Endothelial cell of umbilical vein (primary cell): ENCODE data around the gene DMD. TPM values are rescaled to one million over a fixed set of nuclear protein-coding genes. Genes with fewer than 3 reads are reported as not detected.

Experiments used
- BruUV-seq: library from RNA; stranded (reverse); fragments of 400-500 nt; replicated peaks from 2 replicates; lab custom pipeline; 2021; lab: Mats Ljungman, UMichigan
- CTCF ChIA-PET: fragments of 300-600, 350-600 bp; sonication (Branson Sonifier 250); formaldehyde crosslinking; loops from one replicate; lab custom pipeline; 2021; ENCODE audit warnings: antibody characterized with exemption, inconsistent platforms; lab: Charles Lee
- POLR2A ChIA-PET: fragments of 300-600, 350-600 bp; sonication (Branson Sonifier 250); formaldehyde crosslinking; loops from one replicate; lab custom pipeline; 2021; ENCODE audit warnings: antibody characterized with exemption, inconsistent platforms; lab: Charles Lee
- DNase-seq: peaks from one replicate; pipeline ENCODE4 v3.0.0-alpha.2; 2011; ENCODE audit warnings: low read depth, low spot score
- FAIRE-seq: peaks from 2 replicates; lab custom pipeline; 2011; peaks lifted over from hg19 to GRCh38; lab: Jason Lieb, UNC
- H2AFZ ChIP-seq: 2 replicates; pipeline ENCODE4 v1.6.0; 2012; ENCODE audit warnings: low read depth, low read length, control low read depth, inconsistent platforms
- H3K27ac ChIP-seq: 2 replicates; pipeline ENCODE4 v1.5.1; 2011; ENCODE audit warnings: low read depth, mild to moderate bottlenecking, control low read depth, low read length, moderate library complexity; ENCODE audit not compliant: insufficient read depth
- H3K27me3 ChIP-seq, 2 experiments: 2 replicates each; pipeline versions ENCODE4 v1.6.0 to v1.6.1; 2011; ENCODE audit warnings: low read length in 2 of 2, mixed read lengths in 1 of 2; ENCODE audit not compliant: control insufficient read depth in 2 of 2, insufficient read depth in 2 of 2
- H3K36me3 ChIP-seq, 2 experiments: 2 replicates in 1 of 2; 3 replicates in 1 of 2; pipeline ENCODE4 v1.5.1; 2011; ENCODE audit warnings: low read length in 2 of 2, mild to moderate bottlenecking in 1 of 2, moderate library complexity in 1 of 2; ENCODE audit not compliant: control insufficient read depth in 2 of 2, insufficient read depth in 2 of 2; ENCODE audit errors: extremely low read depth in 1 of 2
- H3K4me1 ChIP-seq: 3 replicates; pipeline ENCODE4 v1.5.1; 2011; ENCODE audit warnings: mild to moderate bottlenecking, low read length; ENCODE audit not compliant: control insufficient read depth, insufficient read depth; ENCODE audit errors: extremely low read depth
- H3K4me2 ChIP-seq: 2 replicates; pipeline ENCODE4 v1.6.1; 2011; ENCODE audit warnings: low read length, control low read depth, mixed read lengths; ENCODE audit not compliant: insufficient read depth
- H3K4me3 ChIP-seq, 3 experiments: fragments of 200-600 bp in 1 of 3; sonication (generic), shearing (Covaris generic) in 1 of 3; replicated peaks in 1 of 3; 2 replicates each; pipeline ENCODE4 v1.5.1; 2011 to 2016; ENCODE audit warnings: control low read depth in 3 of 3, low read length in 3 of 3, mild to moderate bottlenecking in 2 of 3, inconsistent platforms in 1 of 3, low read depth in 1 of 3, moderate library complexity in 1 of 3; ENCODE audit not compliant: insufficient read depth in 1 of 3
- H3K79me2 ChIP-seq: 2 replicates; pipeline ENCODE4 v1.6.0; 2012; ENCODE audit warnings: low read length, inconsistent platforms; ENCODE audit not compliant: control insufficient read depth, insufficient read depth
- H3K9ac ChIP-seq: replicated peaks from 2 replicates; pipeline ENCODE3; 2011; ENCODE audit warnings: low read length, control low read depth; ENCODE audit not compliant: insufficient read depth; ENCODE audit errors: extremely low read depth
- H3K9me1 ChIP-seq: replicated peaks from 3 replicates; pipeline ENCODE4 v1.6.0; 2011; ENCODE audit warnings: mild to moderate bottlenecking, low read length; ENCODE audit not compliant: control insufficient read depth, insufficient read depth; ENCODE audit errors: extremely low read depth
- H3K9me3 ChIP-seq: replicated peaks from 2 replicates; pipeline ENCODE4 v1.5.1; 2012; ENCODE audit warnings: low read length, inconsistent platforms; ENCODE audit not compliant: control insufficient read depth, insufficient read depth
- H4K20me1 ChIP-seq: replicated peaks from 2 replicates; pipeline ENCODE3; 2011; ENCODE audit warnings: mild to moderate bottlenecking, low read length; ENCODE audit not compliant: control insufficient read depth, insufficient read depth; ENCODE audit errors: extremely low read depth
- CTCF ChIP-seq, 2 donors: IDR thresholded peaks; 1 replicate in 1 of 2; 2 replicates in 1 of 2; pipeline ENCODE4 v1.5.1; 2011; ENCODE audit warnings: low read length in 2 of 2, mild to moderate bottlenecking in 2 of 2, moderate library complexity in 2 of 2, control low read depth in 1 of 2, inconsistent platforms in 1 of 2, low read depth in 1 of 2; ENCODE audit not compliant: insufficient read depth in 1 of 2; ENCODE audit errors: extremely low read depth in 1 of 2
- EZH2 ChIP-seq: IDR thresholded peaks from 2 replicates; pipeline ENCODE4 v1.6.1; 2012; ENCODE audit warnings: borderline replicate concordance, low read depth, mild to moderate bottlenecking, moderate library complexity, low read length, inconsistent platforms; ENCODE audit not compliant: severe bottlenecking
- FOS ChIP-seq: IDR thresholded peaks from 2 replicates; pipeline ENCODE4 v1.6.1; 2011; ENCODE audit warnings: mild to moderate bottlenecking, low read length, moderate library complexity, borderline replicate concordance; ENCODE audit not compliant: insufficient read depth
- GATA2 ChIP-seq: IDR thresholded peaks from 2 replicates; pipeline ENCODE4 v1.7.0; 2011; ENCODE audit warnings: low read depth, mild to moderate bottlenecking, moderate library complexity, mixed read lengths, low read length; ENCODE audit not compliant: insufficient read length, insufficient read depth
- JUN ChIP-seq: IDR thresholded peaks from 2 replicates; pipeline ENCODE4 v1.6.1; 2011; ENCODE audit warnings: borderline replicate concordance, low read depth; ENCODE audit not compliant: insufficient read length, insufficient read depth
- MYC ChIP-seq: IDR thresholded peaks from one replicate; pipeline ENCODE4 v1.6.1; 2011; ENCODE audit warnings: mild to moderate bottlenecking, low read depth, low read length
- POLR2A ChIP-seq: IDR thresholded peaks from 2 replicates; pipeline ENCODE4 v1.6.1; 2012; ENCODE audit warnings: low read depth, mild to moderate bottlenecking, control low read depth, low read length
- POLR2AphosphoS5 ChIP-seq: IDR thresholded peaks from 2 replicates; pipeline ENCODE4 v1.6.1; 2012; ENCODE audit warnings: low read depth, mild to moderate bottlenecking, control low read depth, low read length, moderate library complexity; ENCODE audit not compliant: insufficient read depth
- dilution Hi-C: fragments of 300-500 bp; cut with MboI; formaldehyde crosslinking; loops from one replicate; pipeline ENCODE4 v1.15.0; 2019; ENCODE audit warnings: low sequenced_read_pairs; ENCODE audit not compliant: extremely low pct_ligation_motif_present
- intact Hi-C: fragments of 100-400 bp; cut with micrococcal nuclease; formaldehyde crosslinking; loops from one replicate; pipeline ENCODE4 v1.10.0; 2022
- polyA plus RNA-seq, 4 experiments: library from polyadenylated mRNA; depleted of rRNA in 3 of 4; stranded (reverse) in 3 of 4; unstranded in 1 of 4; fragments of >200 nt; gene quantifications; 2 replicates each; pipeline versions ENCODE4 v1.2.1 to v1.2.3, GENCODE V29; 2011 to 2012; ENCODE audit warnings: missing spikeins in 1 of 4
- total RNA-seq: library from RNA; stranded (reverse); gene quantifications from 2 replicates; pipeline ENCODE4 v1.2.3, GENCODE V29; 2021
- TF ChIP-seq, protein P1 (sequence below): IDR thresholded peaks from 2 replicates; pipeline ENCODE4 v1.6.1; 2011; ENCODE audit not compliant: insufficient read depth, insufficient read length

Gene DMD
- total and polyA plus RNA-seq, 2 donors (not counting 3 experiments of a cell fraction or from before 2014, with no cell fraction given): 7.3 to 9.0 TPM

- ChIA-PET POLR2A (no interaction called here), CTCF (no interaction called here)
- Histone ChIP-seq H3K4me3 (no peak overlapping the region), H4K20me1 (no peaks in the 10 kb centered on the region), H3K27ac (no peak overlapping the region), H3K9me3 (no peaks in the 10 kb centered on the region), H3K79me2 (no peaks in the 10 kb centered on the region), H3K4me1 (no peaks in the 10 kb centered on the region), H2AFZ (no peak overlapping the region), H3K9me1 (no peaks in the 10 kb centered on the region), H3K4me2 (no peak overlapping the region), H3K9ac (no peak overlapping the region), H3K36me3 (no peaks in the 10 kb centered on the region), H3K27me3 (no peaks in the 10 kb centered on the region)
- intact Hi-C loops (no loop called here), dilution Hi-C loops (no loop called here)
- no peak for TF ChIP-seq POLR2AphosphoS5
- no peak for TF ChIP-seq JUN
- TF ChIP-seq, protein P1, sequence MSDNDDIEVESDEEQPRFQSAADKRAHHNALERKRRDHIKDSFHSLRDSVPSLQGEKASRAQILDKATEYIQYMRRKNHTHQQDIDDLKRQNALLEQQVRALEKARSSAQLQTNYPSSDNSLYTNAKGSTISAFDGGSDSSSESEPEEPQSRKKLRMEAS: no peak
- TF ChIP-seq EZH2: no peak
- TF ChIP-seq MYC: no peak
- BruUV-seq: no TSS peak
- DNase-seq (no peak), FAIRE-seq (no peak)
These were observed 123.9 kb downstream of the DMD start for GRCh38 chrX:33087411-33087810.

DNA sequence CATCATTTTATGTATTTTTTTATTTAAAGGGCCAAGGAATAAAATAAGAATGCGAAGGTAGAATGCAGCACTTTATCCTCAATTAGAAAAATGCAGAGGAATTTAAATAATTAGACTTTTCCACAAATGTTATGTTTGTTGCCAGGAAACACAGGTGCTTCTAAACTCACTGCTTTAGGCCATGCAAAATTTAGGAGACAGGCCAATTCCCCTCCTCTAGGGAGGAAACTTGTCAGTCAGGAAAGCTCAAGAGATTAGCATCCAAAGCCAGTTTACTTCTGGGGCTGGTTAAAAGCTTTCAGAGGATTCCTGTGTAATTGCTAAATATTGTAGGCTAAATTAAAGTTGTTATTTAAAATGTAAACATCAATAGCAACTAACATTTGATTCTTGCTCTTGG, 124.5 kb downstream of the DMD start:
- FAIRE-seq: no peak
- Histone ChIP-seq H3K9me1 (no peaks in the 10 kb centered on the region), H3K36me3 (no peaks in the 10 kb centered on the region), H4K20me1 (no peaks in the 10 kb centered on the region), H3K27me3 (no peaks in the 10 kb centered on the region), H3K9me3 (no peaks in the 10 kb centered on the region), H3K27ac (no peak overlapping the region), H3K4me1 (no peaks in the 10 kb centered on the region), H3K9ac (no peak overlapping the region), H3K4me3 (no peak overlapping the region), H3K79me2 (no peaks in the 10 kb centered on the region), H3K4me2 (no peak overlapping the region), H2AFZ (no peak overlapping the region)
- intact Hi-C loops: no loop called here
- DNase-seq: no peak
- TF ChIP-seq FOS (no peak), GATA2 (no peak), JUN (no peak), CTCF (IDR thresholded peaks at IDR 0.05; ENCODE audit: extremely low read depth in 1 of 2, insufficient read depth in 1 of 2, low read depth in 1 of 2, low read length in 2 of 2) (no peak), EZH2 (no peak), POLR2A (no peak), POLR2AphosphoS5 (no peak), MYC (no peak)
- TF ChIP-seq, protein P1: no peak
- dilution Hi-C loops: no loop called here
- POLR2A ChIA-PET: no interaction called here
- no TSS peak for BruUV-seq
- CTCF ChIA-PET: no interaction called here
